H7 (cell line): ENCODE results near the gene LONP2. TPM values are rescaled to one million over a fixed set of nuclear protein-coding genes. Genes with fewer than 3 reads are reported as not detected.
A peak's percentile ranks its signal among the peaks of the same experiment; 100 is the strongest.
"Not testable (repeated sequence)": the region's sequence is repeated elsewhere in the genome, so short reads cannot be mapped to it uniquely, and the experiment has no call there.

ENCODE experiments used
- DNase-seq: peaks from one replicate; pipeline ENCODE4 v3.0.0; 2012
- H3K27me3 ChIP-seq: 2 replicates; pipeline ENCODE4 v1.6.0; 2011; ENCODE audit warnings: mild to moderate bottlenecking, low read length; ENCODE audit not compliant: control insufficient read depth, insufficient read depth
- H3K36me3 ChIP-seq: replicated peaks from 2 replicates; pipeline ENCODE4 v1.5.1; 2011; ENCODE audit warnings: low read length; ENCODE audit not compliant: control insufficient read depth, insufficient read depth
- H3K4me3 ChIP-seq: 2 replicates; pipeline ENCODE4 v1.5.1; 2011; ENCODE audit warnings: low read depth, mild to moderate bottlenecking, control low read depth, low read length, moderate library complexity; ENCODE audit not compliant: insufficient read depth
- total RNA-seq: library from RNA; depleted of rRNA; stranded (reverse); fragments of >200 nt; shearing (Covaris generic); gene quantifications from 2 replicates; pipeline ENCODE4 v1.2.3, GENCODE V29; 2014

Gene LONP2
- total RNA-seq, 1 experiment from 2014 or later: 26.4 TPM

DNA sequence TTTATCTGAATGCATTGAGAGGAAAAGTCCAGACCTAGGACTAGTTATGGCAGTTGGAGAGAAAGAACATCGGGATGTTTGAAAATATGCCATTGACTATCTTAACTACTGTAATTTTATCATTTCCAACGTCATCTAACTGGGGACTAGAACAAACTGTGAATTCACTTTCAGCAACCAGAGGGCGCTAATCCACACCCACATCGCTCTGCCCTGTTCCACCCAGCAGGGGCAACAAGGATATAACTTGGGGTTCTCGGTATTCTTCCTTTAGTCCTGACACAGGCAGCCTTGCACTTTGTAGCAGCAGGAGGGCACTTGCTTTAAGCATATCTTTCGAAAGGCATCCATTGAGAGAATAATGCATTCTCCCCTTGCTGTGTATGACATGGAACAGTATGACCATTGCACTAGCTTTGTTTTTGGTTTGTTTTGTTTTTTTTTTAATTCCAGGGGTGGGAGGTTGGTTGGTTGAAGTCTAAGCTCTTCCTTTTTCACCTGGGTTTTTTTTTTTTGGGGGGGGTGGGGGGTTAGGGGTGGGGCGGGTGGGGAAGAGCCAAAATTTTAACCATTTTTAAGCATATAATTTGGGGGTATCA, 109.6 kb downstream of the LONP2 start:
- peak; percentile 72 for DNase-seq
- no peaks in the 10 kb centered on the region for H3K27me3 ChIP-seq
- H3K4me3 ChIP-seq: no peak overlapping the region
- H3K36me3 ChIP-seq: peaks cover 8% of the 10 kb centered on the region

DNA sequence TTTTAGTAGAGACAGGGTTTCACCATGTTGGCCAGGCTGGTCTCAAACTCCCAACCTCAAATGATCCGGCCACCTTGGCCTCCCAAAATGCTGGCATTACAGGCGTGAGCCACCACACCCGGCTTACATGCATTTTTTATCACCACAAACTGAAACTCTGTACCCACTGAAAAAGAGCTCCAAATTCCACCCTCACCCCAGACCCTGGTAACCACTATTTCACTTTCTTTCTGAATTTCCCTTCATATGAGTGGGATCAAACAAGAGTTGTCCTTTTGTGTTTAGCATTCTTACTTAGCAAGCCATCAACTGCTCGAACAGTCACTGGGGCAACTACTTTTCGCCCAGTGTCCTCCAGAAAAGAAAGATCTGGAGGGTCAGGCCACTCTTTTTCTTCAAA, 110.3 kb downstream of the LONP2 start:
- not testable (repeated sequence) for H3K27me3 ChIP-seq, H3K36me3 ChIP-seq, H3K4me3 ChIP-seq, DNase-seq

DNA sequence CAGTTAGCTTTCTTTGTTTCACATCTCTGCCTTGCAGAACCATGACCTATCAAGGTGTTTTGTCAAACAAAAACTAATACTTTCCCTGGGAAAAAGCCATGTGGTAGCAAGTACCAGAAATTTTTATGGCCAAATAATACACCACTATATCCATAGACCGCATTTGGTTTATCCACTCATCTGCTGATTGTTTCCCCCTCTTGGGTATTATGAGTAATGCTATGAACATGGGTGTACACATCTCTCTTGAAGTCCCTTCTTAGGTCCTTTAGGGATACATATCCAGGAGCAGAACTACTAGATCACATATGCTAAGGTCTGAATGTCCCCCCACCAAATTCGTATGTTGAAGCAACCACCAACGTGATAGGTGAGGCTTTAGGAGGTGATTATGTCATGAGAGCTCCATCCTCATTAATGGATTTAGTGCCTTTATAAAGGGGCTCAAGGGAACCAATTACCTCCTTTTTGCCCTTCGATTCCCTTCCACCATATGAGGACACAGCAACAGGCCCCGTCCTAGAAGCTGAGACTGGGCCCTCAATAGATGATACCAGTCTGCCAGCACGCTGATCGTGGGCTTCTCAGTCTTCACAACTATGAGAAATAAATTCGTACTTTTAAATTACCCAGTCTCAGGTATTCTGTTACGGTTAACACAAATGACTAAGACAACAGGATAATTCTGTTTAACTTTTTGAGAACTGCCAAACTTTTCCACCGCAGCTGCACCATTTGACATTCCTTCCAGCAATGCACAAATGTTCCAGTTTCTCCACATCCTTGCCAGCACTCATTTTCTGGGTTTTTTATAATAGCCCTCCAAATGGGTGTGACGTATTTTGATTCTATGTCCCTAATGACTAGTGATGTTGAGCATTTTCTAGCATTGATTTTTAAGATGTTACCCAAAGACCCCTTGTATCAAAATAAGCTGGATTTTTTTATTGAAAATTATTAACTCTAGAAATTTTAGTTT, 111.1 kb downstream of the LONP2 start:
- Histone ChIP-seq H3K27me3 (no peaks in the 10 kb centered on the region), H3K4me3 (no peak overlapping the region), H3K36me3 (peaks cover 8% of the 10 kb centered on the region)
- no peak for DNase-seq

DNA sequence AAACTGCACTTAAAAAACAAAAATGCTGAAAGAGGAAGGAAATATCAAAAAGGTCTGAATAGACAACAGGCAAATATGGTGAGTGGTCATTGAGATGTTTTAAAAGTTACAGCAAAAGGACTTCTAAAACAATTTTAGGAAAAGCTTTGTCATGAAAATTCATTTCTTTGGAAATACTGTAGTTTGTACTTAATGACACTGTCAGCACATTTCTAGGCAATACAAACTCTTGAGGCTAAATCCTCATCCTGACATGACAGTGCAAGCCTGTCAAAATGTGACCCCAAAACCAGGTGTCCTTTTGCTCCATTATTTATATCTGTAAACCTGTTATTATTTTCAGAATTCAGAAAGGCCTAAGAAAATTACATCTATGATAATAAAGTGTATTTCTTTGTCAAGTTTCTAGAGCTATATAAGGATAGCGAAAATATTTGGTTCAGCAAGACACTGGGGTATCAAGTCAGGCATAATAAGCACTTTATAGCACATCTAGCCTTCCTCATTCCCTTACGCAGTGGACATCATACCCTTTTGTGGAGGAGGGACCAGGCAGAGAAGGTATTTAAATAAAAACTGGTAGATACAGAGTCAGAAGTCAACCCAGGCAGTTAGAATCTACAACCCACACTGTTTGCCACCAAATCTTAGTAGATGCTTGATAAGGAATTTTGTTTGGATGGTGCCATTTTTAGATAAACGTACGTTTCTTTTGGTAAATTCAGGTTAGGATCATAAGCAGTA, 112.7 kb downstream of the LONP2 start:
- DNase-seq: no peak
- H3K27me3 ChIP-seq: no peaks in the 10 kb centered on the region
- H3K4me3 ChIP-seq: no peak overlapping the region
- H3K36me3 ChIP-seq: peaks cover 5% of the 10 kb centered on the region

DNA sequence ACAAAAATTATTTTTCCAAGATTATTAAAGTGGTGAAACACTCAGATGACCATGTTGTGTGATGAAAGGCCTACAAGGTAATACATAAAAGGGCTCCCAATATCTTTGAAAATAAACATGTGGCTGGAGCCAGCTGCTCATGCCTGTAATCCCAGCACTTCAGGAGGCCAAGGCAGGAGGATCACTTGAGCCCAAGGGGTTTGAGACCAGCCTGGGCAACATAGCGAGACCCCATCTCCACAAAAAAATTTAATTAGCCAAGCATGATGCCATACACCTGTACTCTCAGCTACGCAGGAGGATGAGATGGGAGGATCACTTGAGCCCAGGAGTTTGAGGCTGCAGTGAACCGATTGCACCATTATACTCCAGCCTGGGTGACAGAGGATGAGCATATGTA, 114.3 kb downstream of the LONP2 start:
- DNase-seq: no peak
- Histone ChIP-seq H3K4me3 (no peak overlapping the region), H3K27me3 (no peaks in the 10 kb centered on the region), H3K36me3 (peaks cover 2% of the 10 kb centered on the region)

DNA sequence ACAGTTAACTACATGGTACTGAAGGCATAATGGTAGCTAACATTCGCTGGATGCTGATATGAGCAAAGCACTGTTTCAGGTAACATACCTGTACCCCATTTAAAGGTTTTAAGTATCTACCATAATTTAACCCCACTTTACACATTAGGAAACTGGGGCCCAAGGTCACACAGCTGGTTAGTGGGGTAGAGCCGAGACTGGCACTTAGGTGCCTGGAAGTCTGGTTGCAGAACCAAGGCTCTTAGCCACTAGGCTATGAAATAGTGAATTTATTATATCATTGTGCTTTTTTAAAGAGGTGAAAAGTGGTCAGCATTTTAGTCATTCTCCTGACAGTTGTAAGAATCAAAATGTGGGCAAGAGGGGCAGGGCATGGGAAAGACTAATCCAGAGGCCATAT, 115.9 kb downstream of the LONP2 start:
- Histone ChIP-seq H3K27me3 (no peaks in the 10 kb centered on the region), H3K36me3 (peaks cover 2% of the 10 kb centered on the region), H3K4me3 (no peak overlapping the region)
- DNase-seq: no peak

DNA sequence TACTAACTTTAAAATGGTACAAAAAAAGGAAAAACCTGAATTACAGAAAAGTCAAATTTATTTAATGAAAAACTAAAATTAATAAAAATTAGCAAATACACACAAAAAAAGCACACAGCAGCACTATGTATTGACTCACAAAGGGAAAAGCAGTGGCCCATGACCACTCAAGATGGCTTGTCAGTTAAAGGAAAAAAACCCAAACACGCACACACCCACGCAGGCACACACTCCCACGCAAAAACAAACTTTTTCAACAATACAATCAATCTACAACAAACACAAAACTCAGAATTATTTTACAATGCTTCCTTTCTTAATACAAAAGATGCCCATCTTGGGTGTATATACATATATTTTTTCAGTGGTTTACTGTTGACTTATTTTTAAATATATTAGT, 116.9 kb downstream of the LONP2 start:
- Histone ChIP-seq H3K4me3 (no peak overlapping the region), H3K27me3 (no peaks in the 10 kb centered on the region), H3K36me3 (peaks cover 2% of the 10 kb centered on the region)
- no peak for DNase-seq

DNA sequence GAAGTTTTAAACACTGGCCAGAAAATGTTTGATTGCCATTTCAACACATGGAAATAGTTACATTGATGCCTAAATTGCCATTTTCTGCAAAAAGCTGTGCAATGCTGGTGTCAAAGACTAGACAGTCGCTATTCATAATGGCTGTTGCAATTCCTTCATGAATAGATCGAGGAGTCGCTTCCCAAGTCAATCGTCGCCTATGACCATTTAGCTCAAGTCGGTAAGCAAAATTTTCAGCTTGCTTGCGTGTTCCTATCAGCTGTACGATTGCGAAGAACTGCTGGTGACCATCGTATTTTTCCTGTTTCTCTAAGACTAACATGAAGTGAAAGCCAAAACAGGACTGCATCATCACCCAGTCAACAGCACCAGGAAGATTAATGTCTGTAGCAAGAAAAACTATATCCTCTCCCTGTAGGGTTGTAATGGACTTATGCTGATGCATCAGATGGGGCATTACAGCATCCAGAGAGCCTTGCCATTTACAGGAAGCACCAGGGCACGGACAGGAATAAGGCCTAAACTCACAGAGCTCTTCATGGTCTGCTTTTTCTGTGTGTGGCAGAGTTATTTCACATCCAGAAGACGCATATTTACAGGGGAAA, 117.5 kb downstream of the LONP2 start:
- Histone ChIP-seq H3K27me3 (no peaks in the 10 kb centered on the region), H3K4me3 (no peak overlapping the region), H3K36me3 (peaks cover 2% of the 10 kb centered on the region)
- DNase-seq: no peak

DNA sequence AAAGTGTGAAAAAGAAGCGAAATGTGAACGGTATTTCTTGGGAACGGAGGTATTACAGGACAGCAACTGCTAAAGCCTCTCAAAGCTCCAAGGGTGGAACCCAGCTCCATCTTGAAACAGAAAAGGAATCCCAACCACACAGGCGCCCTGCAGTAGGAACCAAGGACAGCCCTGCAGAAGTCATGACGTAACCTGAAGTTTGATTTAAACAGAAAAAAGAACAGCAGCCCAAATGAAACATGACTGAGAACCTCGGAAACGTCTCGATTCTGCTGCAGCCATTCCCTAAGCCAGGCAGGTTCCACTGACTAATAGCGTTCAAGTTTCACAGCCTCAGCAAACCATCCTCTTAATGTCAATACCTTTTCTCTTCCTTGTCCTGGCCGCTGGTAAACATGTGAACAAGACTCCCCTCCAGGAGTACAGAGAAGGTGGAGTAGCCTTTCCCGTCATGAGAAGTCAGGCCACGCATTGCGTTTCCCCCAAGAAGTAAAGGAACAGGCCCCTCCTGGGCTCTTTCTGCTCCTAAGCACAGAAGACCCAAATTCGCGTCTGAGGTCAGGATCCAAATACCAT, 121.0 kb downstream of the LONP2 start:
- Histone ChIP-seq H3K4me3 (peak overlapping the region; percentile 53), H3K27me3 (no peaks in the 10 kb centered on the region), H3K36me3 (peaks cover 2% of the 10 kb centered on the region)
- no peak for DNase-seq

DNA sequence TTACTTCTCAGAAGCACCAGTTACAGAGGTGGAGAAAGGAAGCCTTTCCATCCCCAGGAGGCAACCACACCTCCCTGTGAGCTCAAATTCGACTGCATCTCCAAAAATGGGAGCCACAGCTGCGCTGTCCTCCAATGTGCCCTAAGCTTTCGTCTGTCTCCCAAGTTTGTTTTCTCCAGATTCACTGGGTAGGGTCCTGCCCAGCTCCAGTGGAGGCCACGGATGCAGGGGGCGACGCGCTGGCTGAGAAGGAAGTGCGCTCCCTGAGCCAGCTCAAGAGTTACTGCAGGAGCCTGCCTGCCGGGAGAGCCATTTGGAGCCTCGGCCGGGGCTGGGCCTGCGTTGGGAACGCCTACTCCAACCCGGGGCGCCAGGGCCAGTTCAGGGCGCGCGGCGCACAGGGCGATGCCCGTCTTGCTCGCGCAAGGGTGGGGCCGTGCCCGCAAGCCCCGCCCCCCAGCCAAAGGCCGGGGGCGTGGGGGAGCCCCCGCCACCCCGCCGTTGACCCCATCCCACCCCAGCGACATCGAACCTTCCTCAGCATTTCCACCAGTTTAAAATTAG, 121.6 kb downstream of the LONP2 start:
- Histone ChIP-seq H3K27me3 (no peaks in the 10 kb centered on the region), H3K4me3 (peak overlapping the region; percentile 53), H3K36me3 (peaks cover 2% of the 10 kb centered on the region)
- DNase-seq: peak; percentile 92

DNA sequence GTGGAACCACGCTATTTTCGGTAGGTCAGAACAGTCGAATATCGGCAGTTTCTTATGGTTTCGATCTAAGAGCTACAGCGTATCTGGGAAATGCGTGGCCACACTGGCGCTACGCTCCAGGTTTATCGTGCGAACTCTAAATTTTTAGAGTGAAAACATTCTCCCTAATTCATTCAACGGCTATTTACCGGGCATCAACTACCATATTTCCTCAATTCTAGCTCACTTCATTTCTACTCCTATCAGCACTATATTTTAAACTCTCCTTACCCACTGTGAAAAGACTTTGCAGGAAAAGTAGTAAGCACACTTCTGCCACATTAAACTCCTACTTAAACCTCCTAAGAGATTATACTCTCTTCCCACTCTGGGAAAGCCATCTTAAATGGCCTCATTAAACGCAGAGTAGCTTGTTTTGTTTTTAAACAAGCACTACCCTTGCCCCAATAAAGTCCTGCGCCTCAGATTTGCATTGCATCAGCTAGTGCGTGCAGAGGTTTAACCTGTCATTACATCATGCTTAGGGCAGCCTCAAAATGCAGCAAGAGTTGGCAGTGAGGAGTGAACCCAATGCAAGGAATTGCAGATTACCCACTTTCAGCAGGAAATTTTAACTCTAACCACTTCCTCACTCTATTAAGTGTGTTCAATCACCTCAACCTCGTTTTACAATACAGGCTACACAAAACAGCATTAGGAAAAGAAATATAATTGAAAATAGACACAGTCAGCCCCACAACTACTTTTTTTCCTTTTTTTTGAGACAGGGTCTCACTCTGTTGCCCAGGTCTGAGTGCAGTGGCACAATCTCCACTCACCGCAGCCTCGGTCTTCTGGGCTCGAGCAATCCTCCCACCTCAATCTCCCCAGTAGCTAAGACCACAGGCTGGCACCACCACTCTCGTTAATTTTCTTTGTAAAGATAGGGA, 122.3 kb downstream of the LONP2 start:
- Histone ChIP-seq H3K36me3 (peaks cover under 1% of the 10 kb centered on the region), H3K27me3 (no peaks in the 10 kb centered on the region), H3K4me3 (peak overlapping the region; percentile 53)
- peak; percentile 48 for DNase-seq

DNA sequence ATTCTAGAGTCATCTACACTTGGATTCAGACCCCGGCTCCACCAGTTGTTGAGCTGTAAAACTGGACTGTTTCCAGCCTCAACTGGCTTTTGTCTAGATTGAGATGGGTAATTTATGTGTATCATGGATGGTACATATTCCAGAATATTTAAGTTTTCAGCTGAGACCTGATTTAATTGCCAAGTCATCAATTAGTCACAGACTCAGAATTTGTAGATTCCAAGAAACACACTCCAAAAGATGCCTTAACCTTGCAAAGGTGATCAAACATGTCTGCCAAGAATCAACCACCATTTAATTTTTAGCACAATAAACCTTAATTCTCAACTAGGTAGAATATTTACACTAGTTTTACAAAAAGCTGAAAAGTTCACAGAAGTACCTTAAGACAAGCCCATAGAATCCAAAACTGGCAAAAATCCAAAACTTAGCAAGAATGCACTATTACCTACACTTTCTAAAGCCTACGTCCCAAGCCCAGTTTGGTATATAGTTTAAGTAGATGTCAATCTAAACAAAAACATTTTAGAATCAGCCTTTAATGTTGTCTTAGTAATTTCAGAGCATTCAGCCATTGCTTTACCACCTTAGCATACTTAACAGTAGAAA, 123.4 kb downstream of the LONP2 start:
- no peaks in the 10 kb centered on the region for H3K36me3 ChIP-seq
- H3K27me3 ChIP-seq: no peaks in the 10 kb centered on the region
- no peak for DNase-seq
- no peak overlapping the region for H3K4me3 ChIP-seq

DNA sequence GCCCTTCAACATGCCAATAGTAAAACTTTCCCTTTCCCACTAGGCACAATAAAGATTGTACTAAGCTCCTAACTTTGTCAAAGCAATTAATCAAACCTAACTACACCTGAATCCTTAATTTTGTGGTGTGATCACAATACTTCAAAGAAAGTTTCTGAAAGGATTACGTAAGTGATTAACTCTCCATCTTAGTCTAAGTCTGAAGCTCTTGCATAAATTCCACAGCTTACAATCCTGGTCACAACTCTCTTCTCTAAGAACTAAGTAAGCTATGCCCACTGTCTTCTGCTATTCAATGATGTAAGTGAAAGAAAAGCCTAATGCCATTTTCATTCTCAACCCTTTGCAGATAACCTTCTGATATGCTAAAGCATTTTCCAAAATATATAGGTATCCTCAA, 125.7 kb downstream of the LONP2 start:
- Histone ChIP-seq H3K4me3 (no peak overlapping the region), H3K27me3 (no peaks in the 10 kb centered on the region), H3K36me3 (no peaks in the 10 kb centered on the region)
- DNase-seq: no peak
